ENCODE results near the gene PRM2.

PRM2 gene

DNA sequence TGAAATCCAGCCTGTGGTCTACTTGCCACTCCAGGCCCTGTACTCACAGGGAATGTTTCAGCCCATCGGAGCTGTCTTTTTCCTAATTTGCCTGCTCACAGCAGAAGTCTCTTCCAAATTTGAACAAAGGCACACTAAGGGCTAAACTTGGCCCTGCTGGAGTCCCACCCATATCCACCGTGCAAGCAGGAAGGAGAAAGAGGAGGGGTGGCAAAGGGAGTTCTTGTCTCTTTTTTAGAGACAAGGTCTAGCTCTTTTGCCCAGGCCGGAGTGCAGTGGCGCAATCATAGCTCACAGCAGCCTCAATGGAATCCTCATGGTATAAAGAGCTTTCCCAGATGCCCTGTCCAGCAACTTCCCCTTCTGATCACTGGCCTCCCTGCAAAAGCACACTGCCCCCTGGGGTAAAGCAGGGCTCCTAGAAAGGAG, 7.6 kb upstream of the PRM2 start:
- no peak for DNase-seq

DNA sequence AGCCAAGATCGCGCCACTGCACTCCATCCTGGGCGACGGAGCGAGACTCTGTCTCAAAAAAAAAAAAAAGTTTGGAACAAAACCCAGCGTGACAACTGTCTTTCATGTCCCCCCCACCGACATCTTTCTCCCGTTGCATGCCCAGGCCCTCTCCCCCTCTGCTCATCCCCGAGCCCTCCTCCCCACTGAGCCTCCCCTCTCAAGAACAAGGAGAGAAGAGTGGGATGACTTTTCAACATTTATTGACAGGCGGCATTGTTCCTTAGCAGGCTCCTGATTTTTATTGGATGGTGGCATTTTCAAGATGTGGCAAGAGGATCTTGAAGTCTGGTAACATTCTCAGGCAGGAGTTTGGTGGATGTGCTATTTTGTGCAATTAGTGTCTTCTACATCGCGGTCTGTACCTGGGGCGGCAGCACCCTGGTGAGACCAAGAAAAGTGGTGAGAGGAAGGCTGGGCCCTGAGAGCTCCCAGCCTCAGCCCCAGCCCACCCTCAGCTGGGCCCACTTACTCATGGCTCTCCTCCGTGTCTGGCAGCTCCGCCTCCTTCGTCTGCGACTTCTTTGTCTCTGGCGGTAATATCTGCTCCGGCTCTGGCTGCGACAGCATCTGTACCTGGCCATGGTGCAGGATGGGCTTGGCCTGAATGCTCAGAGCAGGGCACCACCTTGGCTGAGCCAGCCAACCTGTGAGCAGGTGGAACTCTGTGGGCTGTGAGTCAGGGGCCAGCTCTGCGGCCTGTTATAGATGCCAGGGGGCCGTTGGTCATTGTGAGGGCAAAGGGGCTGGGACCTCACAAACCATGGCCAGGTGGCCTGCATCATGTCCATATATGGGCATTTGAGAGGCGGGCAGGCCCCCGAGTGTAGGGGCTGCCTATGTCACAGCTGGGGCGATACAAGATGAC, 4.6 kb upstream of the PRM2 start, which contains the start of gene PRM1:
Gene PRM1 (minus strand): TSS at position 715 of the 907 bp plus-strand sequence. CDS start 92 bp downstream, at position 623.
- no peak for DNase-seq

DNA sequence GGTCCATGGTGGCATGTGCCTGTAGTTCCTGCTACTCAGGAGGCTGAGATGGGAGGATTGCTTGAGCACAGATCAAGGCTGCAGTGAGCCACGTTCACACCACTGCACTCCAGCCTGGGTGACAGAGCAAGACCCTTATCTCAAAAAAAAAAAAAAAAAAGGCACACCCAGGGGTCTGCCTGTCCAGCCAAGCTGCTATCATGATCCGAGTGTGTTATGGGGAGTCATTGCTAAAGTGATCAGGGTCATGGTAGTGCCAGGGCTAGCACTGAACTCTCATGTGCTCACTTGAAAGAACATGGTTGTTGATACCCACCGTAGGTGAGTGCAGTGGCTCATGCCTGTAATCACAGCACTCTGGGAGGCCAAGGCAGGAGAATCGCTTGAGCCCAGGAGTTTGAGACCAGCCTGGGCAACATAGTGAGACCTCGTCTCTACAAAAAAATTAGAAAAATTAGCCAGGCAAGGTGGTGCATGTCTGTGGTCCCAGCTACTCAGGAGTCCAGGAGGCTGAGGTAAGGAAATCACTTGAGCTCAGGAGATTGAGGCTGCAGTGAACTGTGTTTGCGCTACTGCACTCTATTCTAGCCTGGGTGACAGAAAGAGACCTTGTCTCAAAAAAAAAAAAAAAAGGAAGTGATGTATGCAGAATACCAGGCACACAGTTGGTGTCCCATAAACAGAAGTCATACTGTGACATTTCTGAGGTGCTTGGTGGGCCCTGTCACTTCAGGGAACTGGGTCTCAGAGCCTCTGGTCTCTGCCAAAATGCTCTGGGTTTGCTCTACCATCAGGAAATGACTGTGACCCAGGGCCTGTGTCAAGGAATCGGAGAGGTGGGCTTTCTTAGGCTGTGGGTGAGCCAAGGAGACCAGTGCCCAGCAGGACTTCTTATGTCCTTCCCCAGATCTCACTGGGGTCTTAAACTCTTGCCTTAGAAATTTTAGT, 2.7 kb upstream of the PRM2 start:
- no peak for DNase-seq

DNA sequence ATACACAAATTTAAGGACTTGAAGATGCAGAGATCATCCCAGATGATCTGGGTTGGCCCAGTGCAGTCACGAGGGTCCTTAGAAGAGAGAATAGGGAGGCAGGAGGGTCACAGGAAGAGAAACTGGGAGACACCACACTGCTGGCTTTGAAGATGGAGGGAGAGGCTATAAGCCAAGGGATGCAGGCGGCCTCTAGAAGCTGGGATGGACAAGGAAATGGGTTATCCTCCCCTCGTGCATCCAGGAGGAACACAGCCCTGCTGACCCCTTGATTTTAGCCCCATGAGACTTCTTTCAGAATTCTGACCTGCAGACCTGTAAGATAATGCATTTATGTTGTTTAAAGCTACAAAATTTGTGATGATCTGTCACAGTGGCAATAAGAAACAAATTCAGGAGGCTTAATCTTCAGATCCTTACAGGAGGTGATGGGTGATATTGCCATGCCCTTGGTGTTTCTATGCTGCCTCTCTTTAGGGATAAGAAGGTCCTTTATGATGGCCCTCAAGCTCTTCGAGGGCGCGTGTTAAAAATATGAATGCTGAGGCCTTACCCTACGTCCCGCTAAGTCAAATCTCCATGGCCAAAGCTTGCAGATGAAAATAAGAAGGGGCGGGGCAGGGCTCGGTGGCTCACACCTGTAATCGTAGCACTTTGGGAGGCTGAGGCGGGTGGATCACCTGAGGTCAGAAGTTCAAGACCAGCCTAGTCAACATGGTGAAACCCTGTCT, 1.5 kb upstream of the PRM2 start:
- no peak for DNase-seq

DNA sequence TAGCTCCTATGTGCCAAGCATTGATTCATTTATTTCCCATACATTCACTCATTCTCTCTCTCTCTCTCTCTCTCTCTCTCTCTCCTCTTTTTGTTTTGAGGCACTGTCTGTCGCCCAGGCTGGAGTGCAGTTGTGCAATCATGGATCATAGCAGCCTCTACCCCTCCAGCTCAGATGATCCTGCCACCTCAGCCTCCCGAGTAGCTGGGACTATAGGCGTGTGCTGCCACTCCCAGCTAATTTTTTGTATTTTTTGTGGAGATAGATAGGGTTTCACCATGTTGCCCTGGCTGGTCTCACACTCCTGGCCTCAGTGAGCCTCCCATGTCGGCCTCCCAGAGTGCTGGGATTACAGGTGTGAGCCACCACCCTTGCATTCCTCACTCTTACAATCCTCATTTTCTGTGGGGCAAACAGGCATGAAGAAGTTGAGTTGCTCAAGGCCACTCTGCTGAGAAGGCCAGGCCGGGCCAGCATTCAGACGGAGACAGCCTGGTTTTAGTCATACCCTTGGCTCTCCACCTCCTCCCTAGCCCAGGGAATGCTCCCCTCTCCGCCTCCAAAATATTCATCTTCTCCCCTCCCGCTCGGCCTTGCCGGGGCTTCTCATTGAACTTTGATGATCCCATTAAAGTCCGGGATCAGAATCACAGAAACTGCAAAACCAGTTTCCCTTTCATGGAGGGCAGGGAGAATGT, 765 bp upstream of the PRM2 start:
- DNase-seq = no peak

DNA sequence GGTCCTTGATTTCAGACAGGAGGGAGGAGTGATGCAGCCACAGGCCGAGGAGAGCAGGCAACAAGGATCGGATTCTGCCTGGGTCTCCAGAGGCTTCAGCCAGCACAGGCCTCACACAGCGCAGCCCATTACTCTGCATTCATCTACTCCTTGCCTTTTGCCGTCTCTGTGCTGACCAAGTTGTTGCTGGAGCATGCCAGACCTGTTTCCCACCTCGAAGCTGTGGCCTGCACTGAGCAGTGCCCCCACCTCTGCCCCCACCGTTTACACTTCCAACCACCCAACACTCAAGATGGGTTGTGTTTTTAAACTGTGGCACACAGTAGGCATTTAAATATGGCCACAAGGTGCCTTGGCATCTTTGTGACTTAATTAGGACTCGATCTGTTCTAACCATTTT, 1.3 kb downstream of the PRM2 start:
- no peak for DNase-seq

DNA sequence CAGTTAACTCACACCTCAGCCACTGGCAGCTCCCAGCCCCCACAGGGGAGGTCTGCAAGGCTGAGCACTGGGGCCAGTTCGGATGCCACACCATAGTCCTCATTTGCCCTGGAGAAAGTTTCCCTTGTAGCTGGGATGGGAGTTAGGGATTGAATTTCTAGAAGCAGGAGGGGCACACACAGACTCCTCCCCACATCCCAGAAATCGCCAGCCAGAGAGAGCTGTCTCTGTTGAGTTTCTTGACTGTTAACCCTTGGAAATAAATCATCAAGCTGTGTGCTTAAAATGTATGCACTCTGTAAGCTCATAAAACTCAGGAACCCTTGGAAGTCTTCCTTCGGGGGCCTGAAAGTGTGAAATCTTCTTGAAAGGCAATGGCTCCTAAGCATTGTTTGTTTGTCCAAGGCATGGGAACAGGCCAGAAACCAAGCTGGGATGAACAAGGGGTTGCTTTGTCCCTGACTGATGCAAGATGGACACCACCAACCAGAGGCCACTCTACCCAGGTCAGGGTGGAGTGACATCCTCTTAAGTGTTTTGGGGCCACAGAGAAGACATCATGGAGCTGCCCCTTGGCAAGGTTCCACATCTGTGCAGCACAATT, 2.5 kb downstream of the PRM2 start:
- DNase-seq = no peak

DNA sequence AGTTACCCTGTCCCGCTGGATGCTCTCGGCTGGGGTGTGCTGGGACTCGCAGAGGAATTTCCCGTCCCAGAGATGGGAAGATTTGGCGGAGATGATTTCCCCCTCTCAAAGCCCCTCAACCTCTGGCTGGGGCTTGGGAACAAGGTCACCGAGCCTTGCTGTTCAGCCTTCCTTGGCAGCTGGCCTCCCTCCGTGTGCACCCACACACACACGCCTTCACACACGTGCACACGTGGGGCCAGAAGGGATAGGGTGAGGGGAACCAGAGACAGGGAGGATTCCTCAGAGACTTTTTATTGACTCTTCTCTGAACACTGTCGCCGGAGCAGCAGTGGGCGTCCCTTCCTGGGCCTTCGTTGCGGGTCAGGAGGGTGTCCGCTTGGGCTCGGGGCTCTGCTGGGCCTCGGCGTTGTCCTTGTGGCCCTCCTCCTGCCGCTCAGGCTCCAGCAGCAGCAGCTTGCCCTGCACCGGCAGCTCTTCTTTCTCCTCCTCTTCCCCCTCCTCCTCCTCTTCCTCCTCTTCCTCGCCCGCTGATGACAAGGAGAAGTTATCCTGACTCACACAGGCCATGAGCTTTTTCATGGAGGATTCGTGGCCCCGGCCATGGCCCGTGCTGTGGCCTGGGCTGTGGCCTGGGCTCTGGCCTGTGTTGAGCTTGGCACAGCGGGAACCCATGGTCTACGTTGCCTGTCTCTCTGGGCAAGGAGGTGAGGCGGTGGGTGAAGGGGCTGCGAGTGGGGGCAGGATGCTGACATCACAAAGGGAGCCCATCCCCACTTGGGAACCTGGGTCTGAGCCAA, 3.2 kb downstream of the PRM2 start, which contains the start of gene PRM3:
Gene PRM3 (minus strand): TSS at position 709 of the 800 bp plus-strand sequence. CDS start 34 bp downstream, at position 675.
- no peak for DNase-seq

DNA sequence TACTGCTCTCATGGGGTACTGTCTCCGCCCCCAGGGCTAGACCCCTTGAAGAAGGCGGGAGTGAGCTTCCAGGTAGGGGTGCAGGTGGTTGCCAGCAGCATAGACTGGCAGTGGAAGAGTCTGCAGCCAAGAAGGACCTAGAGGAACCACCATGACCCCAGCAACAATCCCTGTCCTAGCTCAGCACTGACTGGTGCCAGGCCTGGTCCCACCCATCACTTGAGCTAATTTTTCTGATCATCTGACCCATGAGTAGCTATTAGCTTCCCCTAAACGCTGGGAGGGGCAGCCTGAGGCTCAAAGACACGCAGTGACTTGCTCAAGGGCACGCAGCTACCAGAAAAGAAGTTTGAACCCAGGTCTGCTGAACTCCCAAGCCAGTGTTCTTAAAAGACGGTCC, 3.8 kb downstream of the PRM2 start:
- no peak for DNase-seq

DNA sequence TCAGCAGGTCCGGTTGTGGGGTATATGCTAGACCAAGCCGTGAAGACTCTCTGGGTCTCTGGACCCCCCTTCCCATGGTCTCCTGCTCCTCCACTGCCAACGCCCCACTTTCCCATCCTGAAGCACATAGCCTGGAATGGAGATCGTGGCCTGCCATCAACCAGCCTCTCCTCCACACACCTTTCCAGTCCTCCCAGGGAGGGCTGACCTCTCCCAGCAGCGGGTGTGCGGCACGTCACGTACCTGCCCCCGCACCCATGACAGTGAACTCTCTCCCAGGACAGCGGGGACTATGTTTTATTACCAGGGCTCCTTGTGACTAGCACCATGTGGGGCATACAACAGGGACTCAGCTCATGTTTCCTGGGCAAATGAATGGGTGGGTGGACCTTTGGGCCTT, 4.7 kb downstream of the PRM2 start:
- no peak for DNase-seq

DNA sequence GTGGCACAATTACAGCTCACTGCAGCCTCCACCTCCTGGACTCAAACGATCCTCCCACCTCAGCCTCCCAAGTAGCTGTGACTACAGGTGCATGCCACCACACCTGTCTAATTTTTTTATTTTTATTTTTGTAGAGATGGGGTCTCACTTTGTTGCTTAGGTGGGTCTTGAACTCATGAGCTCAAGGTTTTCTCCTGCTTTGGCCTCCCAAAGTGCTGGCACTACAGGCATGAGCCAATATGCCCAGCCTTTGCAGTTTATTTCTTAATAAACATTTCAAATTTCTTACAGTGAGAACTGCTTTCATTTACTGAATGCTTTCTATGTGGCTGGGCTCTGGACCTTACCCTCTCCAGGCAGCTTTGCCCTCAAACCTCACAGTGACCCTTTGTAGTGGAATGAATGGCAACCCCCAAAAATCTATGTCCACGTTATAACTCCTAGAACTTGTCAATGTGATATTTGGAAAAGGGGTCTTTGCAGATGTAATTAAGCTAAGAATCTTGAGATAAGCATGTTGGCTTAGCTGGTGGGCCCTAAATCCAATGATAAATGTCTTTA, 5.6 kb downstream of the PRM2 start:
- no peak for DNase-seq

DNA sequence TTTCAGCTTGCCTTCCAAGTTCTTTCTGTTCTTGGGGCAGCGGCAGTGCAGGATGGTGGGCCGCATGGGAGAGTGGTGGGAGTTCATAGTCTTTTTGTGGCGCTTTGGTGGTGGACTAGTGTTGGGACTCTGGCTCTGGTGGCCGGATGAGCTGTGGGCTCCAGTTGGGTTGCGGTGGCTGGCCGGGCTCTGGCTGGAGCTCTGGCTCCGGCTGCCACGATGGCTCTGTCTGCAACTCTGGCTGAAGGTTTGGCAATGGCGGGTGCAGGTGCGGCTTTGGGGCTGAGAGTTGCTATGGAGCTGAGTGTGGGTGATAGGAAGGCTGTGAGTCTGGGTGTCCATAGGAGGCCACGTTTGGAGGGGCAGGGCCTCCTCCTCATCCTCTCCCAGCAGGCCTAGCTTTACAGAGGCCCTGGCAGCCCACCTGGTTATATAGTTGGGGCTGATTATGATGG, 7.3 kb downstream of the PRM2 start, which contains the start of gene TNP2:
Gene TNP2 (minus strand): TSS at position 405 of the 455 bp plus-strand sequence. CDS start 63 bp downstream, at position 342.
- DNase-seq = no peak

DNA sequence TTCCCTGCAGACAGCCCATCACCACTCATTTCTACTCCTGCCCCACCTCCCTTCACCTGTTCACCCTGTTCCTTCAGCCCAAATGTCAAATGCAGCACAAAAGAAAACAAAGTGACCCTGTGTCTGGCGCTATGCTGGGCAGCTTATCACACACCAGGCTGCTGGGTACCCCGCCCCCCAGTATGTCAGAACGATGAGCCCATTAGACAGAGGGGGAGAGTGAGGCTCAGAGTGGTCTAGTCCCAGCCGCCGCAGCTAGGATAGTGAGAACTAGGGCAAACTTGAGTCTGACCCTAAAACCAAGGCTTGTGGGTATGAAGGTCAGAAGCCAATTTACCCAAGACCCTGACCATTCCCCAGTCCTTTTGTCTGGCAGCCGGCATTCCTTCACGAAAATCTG, 11.2 kb downstream of the PRM2 start:
- no peak for DNase-seq

DNA sequence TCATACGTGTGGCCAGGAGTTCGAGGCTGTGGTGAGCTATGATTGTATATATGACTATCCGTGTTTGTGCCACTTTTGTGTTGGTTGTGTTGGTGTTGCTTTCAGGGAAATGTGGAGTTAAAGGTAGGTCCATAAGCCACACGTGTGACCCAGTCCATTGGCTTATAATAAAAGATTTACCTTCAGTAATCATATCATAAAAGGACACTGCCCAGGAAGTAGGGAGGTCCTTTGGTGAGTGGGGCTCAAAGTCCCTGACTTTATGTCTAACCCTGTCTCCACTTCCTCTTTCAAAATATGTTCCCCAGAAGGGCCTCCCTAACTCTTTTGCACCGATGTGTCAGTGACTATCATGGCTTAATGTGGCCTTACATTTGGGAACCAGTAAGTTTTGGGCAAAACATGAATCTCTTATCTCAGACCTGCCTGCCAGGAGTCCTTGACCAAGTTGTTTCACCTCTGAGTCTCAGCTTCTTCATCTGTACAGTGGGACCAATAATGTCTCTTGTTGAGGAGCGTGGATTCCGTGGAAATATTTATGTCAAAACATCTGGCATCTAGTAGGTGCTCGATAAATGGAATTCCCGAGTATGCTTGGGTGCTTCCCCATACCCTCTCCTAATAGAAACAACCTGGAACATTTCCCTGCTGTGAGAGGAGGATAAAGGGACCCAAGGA, 12.0 kb downstream of the PRM2 start:
- DNase-seq = no peak

DNA sequence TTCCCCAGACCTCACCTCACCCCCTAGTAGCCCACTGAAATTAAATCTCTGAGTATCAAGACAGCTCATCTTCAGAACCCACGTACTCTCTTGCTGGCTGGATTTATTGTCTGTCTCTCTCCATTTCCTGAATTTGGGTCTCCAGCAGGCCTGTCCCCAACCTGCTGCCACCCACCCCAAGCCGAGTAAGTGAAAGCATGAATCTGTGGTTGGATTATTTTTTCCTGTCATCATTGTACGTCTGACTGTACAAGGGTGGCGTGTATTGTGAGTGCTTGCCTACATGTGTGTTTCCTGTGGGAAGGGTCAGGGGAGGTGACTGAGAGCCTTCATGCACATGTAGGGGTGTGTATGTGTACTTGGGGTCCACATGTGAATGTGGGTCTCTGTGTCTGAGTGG, 12.5 kb downstream of the PRM2 start:
- no peak for DNase-seq

DNA sequence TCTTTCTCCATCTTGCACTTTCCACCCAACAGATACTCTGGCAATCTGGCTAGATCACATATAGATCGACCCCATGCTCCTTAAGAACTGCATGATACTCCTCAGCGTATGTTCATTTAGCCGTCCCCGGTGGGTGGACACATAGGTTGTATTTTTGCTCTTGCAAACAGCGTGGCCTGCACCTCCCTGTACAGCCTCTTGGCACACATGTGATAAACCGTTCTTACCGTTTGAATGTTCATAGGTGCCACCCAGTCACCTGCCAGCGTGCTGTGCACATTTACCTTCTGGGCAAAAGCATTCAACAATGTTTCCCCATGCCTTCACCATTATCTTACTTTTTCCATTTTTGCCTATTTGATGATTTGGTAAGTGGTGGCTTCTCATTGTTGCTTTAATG, 13.4 kb downstream of the PRM2 start:
- DNase-seq = no peak

DNA sequence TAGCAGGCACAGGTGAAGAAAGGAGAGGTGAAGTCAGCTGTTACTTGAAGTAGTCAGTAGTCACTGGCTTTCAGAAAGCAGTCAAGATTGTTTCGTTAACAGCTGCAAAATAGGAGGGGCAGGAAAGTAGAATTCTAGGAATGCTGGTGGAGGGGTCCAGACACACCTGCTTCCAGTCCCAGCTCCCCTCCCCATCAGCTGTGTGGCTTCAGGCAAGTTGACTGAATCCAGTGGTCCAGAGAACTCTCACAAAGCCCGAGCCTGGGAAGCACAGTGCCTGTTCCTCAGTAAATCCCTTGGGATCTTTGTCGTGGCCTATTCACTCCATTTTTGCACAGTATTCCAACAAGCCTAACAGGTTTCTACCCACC, 15.7 kb downstream of the PRM2 start:
- no peak for DNase-seq

DNA sequence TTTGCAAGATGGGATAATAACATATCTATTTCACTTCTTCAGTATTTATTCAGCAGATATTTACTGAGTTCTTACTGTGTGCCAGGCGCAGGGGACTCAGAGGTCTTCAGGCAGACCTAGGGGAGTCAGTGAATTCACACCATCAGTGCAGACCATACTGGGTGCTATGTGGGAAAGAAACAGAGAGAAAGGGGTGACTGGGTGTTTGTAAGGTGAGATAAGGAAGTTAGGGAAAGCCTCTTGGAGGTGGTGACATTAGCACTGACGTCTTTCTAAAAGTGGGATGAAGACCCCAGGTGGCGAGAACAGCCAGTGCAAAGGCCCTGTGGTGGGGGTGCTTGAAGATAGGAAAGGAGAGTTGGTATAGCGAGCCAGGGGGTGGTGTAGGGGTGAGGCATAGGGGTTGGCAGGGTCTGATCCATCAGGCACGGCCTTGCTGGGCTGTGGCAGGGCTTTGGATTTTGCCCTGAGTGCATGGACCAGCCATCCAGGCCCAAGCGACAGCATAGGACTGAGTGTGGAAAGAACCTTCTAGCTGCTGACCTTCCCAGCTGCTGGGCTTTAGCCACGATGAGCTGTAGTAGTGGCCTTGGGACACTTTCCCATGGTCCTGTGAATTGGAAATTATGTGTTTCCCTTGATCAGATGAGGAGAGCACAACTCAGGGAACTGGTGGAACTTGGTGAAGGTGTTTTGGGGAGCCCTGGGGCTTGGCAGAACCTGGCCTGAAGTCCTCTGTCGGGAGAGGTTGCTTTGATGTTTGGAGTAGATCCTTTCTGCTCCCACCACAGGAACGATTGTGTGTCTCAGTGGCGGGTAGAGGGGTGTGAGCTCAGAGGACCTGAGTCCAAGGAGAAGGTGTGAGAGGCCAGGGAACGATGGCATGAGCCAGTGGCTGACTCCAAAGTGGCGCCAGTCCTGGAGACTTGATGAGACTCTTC, 16.4 kb downstream of the PRM2 start:
- DNase-seq = no peak
